Measurements from ENCODE around the gene CCP110.
A peak's percentile ranks its signal among the peaks of the same experiment; 100 is the strongest.
"Not testable (repeated sequence)": the region's sequence is repeated elsewhere in the genome, so short reads cannot be mapped to it uniquely, and the experiment has no call there.

The CCP110 gene

GRCh38 chr16:19543278-19543996 lies 19.7 kb downstream of the CCP110 start:
- not testable (repeated sequence) for H3K4me3 ChIP-seq (ENCODE audit: low read depth, low read length)

GRCh38 chr16:19548144-19548543 lies 24.4 kb downstream of the CCP110 start:
- no peak overlapping the region for H3K4me3 ChIP-seq (ENCODE audit: low read depth, low read length)

GRCh38 chr16:19549673-19550072 lies 25.9 kb downstream of the CCP110 start:
- H3K4me3 ChIP-seq (ENCODE audit: low read depth, low read length): no peak overlapping the region

GRCh38 chr16:19555186-19555937 lies 31.6 kb downstream of the CCP110 start, which contains the start of gene VPS35L:
TSS of gene VPS35L (plus strand) at chr16:19555703. CDS start at chr16:19555730, 27 bp downstream.
- H3K4me3 ChIP-seq (ENCODE audit: low read depth, low read length): peak within 1 kb of the TSS; percentile 88

- peak overlapping the region; percentile 88 for H3K4me3 ChIP-seq (ENCODE audit: low read depth, low read length)
These were observed 32.4 kb downstream of the CCP110 start for GRCh38 chr16:19555938-19556771.

GRCh38 chr16:19559242-19559910 lies 35.6 kb downstream of the CCP110 start:
- H3K4me3 ChIP-seq (ENCODE audit: low read depth, low read length): no peak overlapping the region

GRCh38 chr16:19560078-19560477 lies 36.3 kb downstream of the CCP110 start:
- no peak overlapping the region for H3K4me3 ChIP-seq (ENCODE audit: low read depth, low read length)

- H3K4me3 ChIP-seq (ENCODE audit: low read depth, low read length): no peak overlapping the region
These were observed 39.6 kb downstream of the CCP110 start for GRCh38 chr16:19563377-19563776.

- no peak overlapping the region for H3K4me3 ChIP-seq (ENCODE audit: low read depth, low read length)
These were observed 42.6 kb downstream of the CCP110 start for GRCh38 chr16:19566362-19566761.

GRCh38 chr16:19567560-19567959 lies 43.8 kb downstream of the CCP110 start:
- H3K4me3 ChIP-seq (ENCODE audit: low read depth, low read length): no peak overlapping the region

- H3K4me3 ChIP-seq (ENCODE audit: low read depth, low read length): no peak overlapping the region
These were observed 50.3 kb downstream of the CCP110 start for GRCh38 chr16:19573997-19574396.

GRCh38 chr16:19574615-19575014 lies 50.9 kb downstream of the CCP110 start:
- no peak overlapping the region for H3K4me3 ChIP-seq (ENCODE audit: low read depth, low read length)

GRCh38 chr16:19578378-19578971 lies 54.7 kb downstream of the CCP110 start:
- no peak overlapping the region for H3K4me3 ChIP-seq (ENCODE audit: low read depth, low read length)

GRCh38 chr16:19582050-19582831 lies 58.5 kb downstream of the CCP110 start:
- no peak overlapping the region for H3K4me3 ChIP-seq (ENCODE audit: low read depth, low read length)

- H3K4me3 ChIP-seq (ENCODE audit: low read depth, low read length): no peak overlapping the region
These were observed 60.0 kb downstream of the CCP110 start for GRCh38 chr16:19583665-19584300.

GRCh38 chr16:19588661-19589060 lies 64.9 kb downstream of the CCP110 start:
- H3K4me3 ChIP-seq (ENCODE audit: low read depth, low read length): no peak overlapping the region

GRCh38 chr16:19589106-19589505 lies 65.4 kb downstream of the CCP110 start:
- no peak overlapping the region for H3K4me3 ChIP-seq (ENCODE audit: low read depth, low read length)

- H3K4me3 ChIP-seq (ENCODE audit: low read depth, low read length): no peak overlapping the region
These were observed 66.1 kb downstream of the CCP110 start for GRCh38 chr16:19589771-19590302.
